NOMO-1 treated with dmso at 0.1 percent for 144 hours (cell line): ENCODE results near the gene TMA7.

Experiments
- DNase-seq: peaks from one replicate; lab custom pipeline; 2025; ENCODE audit not compliant: unreplicated experiment; lab: John Stamatoyannopoulos, UW

TMA7 gene

GRCh38 chr3:48422681-48423080 is 17.4 kb upstream of the TMA7 start:
- no peak for DNase-seq

GRCh38 chr3:48423241-48423882 is 16.7 kb upstream of the TMA7 start:
- no peak for DNase-seq

GRCh38 chr3:48423883-48424695 is 16.0 kb upstream of the TMA7 start:
- DNase-seq, result no peak

GRCh38 chr3:48425281-48425812 is 14.7 kb upstream of the TMA7 start:
- no peak for DNase-seq

- no peak for DNase-seq
Measured at GRCh38 chr3:48426401-48426909, 13.6 kb upstream of the TMA7 start.

GRCh38 chr3:48426944-48427629 is 13.0 kb upstream of the TMA7 start:
- DNase-seq, result no peak

- DNase-seq, result no peak
Measured at GRCh38 chr3:48427630-48427962, 12.5 kb upstream of the TMA7 start.

- DNase-seq, result no peak
Measured at GRCh38 chr3:48428088-48428571, 11.9 kb upstream of the TMA7 start.

- no peak for DNase-seq
Measured at GRCh38 chr3:48428572-48429316, 11.3 kb upstream of the TMA7 start.

GRCh38 chr3:48429317-48429959 is 10.6 kb upstream of the TMA7 start:
- no peak for DNase-seq

GRCh38 chr3:48429960-48430707 is 9.9 kb upstream of the TMA7 start, which contains the start of gene PLXNB1:
Gene PLXNB1 (minus strand): TSS chr3:48430086. CDS start chr3:48424611, 5,475 bp downstream.
- DNase-seq, result no peak

- DNase-seq, result no peak
Measured at GRCh38 chr3:48430708-48431101, 9.4 kb upstream of the TMA7 start.

- no peak for DNase-seq
Measured at GRCh38 chr3:48431224-48432029, 8.6 kb upstream of the TMA7 start.

GRCh38 chr3:48432411-48433371 is 7.4 kb upstream of the TMA7 start:
- no peak for DNase-seq

GRCh38 chr3:48433472-48434118 is 6.5 kb upstream of the TMA7 start:
- DNase-seq, result no peak

- DNase-seq, result no peak
Measured at GRCh38 chr3:48434591-48435222, 5.3 kb upstream of the TMA7 start.

GRCh38 chr3:48435223-48435595 is 4.8 kb upstream of the TMA7 start:
- no peak for DNase-seq
